K562 (cell line): ENCODE measurements around the gene PLEKHH3. TPM values are rescaled to one million over a fixed set of nuclear protein-coding genes. Genes with fewer than 3 reads are reported as not detected.

Experiments
- ARID1B ChIP-seq: fragments of 450-650 bp; IDR thresholded peaks from 2 replicates; pipeline ENCODE4 v1.6.1; 2016; ENCODE audit warnings: antibody characterized with exemption, mild to moderate bottlenecking, inconsistent platforms
- C11orf30 ChIP-seq: fragments of 450-650 bp; IDR thresholded peaks from 2 replicates; pipeline ENCODE4 v1.6.1; 2016; ENCODE audit warnings: low read depth, mild to moderate bottlenecking
- CREM ChIP-seq: IDR thresholded peaks from 2 replicates; pipeline ENCODE4 v1.6.1; 2014; ENCODE audit warnings: antibody characterized with exemption, low read depth
- EHMT2 ChIP-seq: fragments of 450-650 bp; IDR thresholded peaks from 2 replicates; pipeline ENCODE4 v1.6.1; 2018; ENCODE audit warnings: antibody characterized with exemption
- ERF ChIP-seq: fragments of 450-650 bp; formaldehyde crosslinking; IDR thresholded peaks from 2 replicates; pipeline ENCODE4 v1.4.0; 2020; ENCODE audit warnings: mild to moderate bottlenecking, mixed read lengths
- ESRRA ChIP-seq: fragments of 450-650 bp; IDR thresholded peaks from 2 replicates; pipeline ENCODE4 v1.6.1; 2014; ENCODE audit warnings: low read depth, mild to moderate bottlenecking, moderate library complexity, borderline replicate concordance
- HNRNPL ChIP-seq: fragments of 200-400 bp; formaldehyde crosslinking; IDR thresholded peaks from 2 replicates; pipeline ENCODE4 v1.6.1; 2017; ENCODE audit warnings: low read depth, mild to moderate bottlenecking, low read length
- JUNB ChIP-seq: fragments of 450-650 bp; formaldehyde crosslinking; conservative IDR thresholded peaks from 2 replicates; pipeline ENCODE4 v1.4.0; 2020; ENCODE audit warnings: mild to moderate bottlenecking
- KDM2B ChIP-seq: fragments of 250-450 bp; sonication (Bioruptor Pico); IDR thresholded peaks from 2 replicates; pipeline ENCODE4 v1.8.0; 2021; ENCODE audit warnings: mild to moderate bottlenecking, moderate library complexity
- MXI1 ChIP-seq: IDR thresholded peaks from 2 replicates; pipeline ENCODE4 v1.6.1; 2011; ENCODE audit warnings: low read depth, mild to moderate bottlenecking, improper control_type of control experiment, low read length
- NFATC3 ChIP-seq: fragments of 450-650 bp; IDR thresholded peaks from 2 replicates; pipeline ENCODE4 v1.6.1; 2017; ENCODE audit warnings: mild to moderate bottlenecking
- POU5F1 ChIP-seq: fragments of 150-350 bp; IDR thresholded peaks from 2 replicates; pipeline ENCODE4 v1.6.1; 2014; ENCODE audit warnings: borderline replicate concordance, low read length, low read depth, mild to moderate bottlenecking; ENCODE audit not compliant: partially characterized antibody
- PTRF ChIP-seq: fragments of 450-650 bp; IDR thresholded peaks from 2 replicates; pipeline ENCODE4 v1.6.1; 2016; ENCODE audit warnings: mild to moderate bottlenecking, missing genetic modification characterization, missing compliant biosample characterization
- RAD21 ChIP-seq, 2 experiments: fragments of 250-450 bp in 1 of 2; fragments of 450-650 bp in 1 of 2; sonication (Bioruptor Pico) in 1 of 2; formaldehyde crosslinking in 1 of 2; IDR thresholded peaks in 1 of 2; conservative IDR thresholded peaks in 1 of 2; 2 replicates each; pipeline versions ENCODE4 v1.4.0 to v1.8.0; 2020 to 2022; ENCODE audit warnings: mild to moderate bottlenecking in 2 of 2, moderate library complexity in 1 of 2
- SLC30A9 ChIP-seq: fragments of 250-450 bp; sonication (Bioruptor Pico); IDR thresholded peaks from 2 replicates; pipeline ENCODE4 v1.8.0; 2022; ENCODE audit warnings: mild to moderate bottlenecking, moderate library complexity
- SOX6 ChIP-seq: fragments of 450-650 bp; IDR thresholded peaks from 2 replicates; pipeline ENCODE4 v1.6.1; 2014; ENCODE audit warnings: mild to moderate bottlenecking
- THRAP3 ChIP-seq: fragments of 450-650 bp; IDR thresholded peaks from 2 replicates; pipeline ENCODE4 v1.6.1; 2016; ENCODE audit warnings: mild to moderate bottlenecking, inconsistent platforms, borderline replicate concordance
- ZNF449 ChIP-seq: fragments of 250-450 bp; sonication (Bioruptor Pico); IDR thresholded peaks from 2 replicates; pipeline ENCODE4 v1.8.0; 2022; ENCODE audit warnings: moderate library complexity, mild to moderate bottlenecking, inconsistent platforms
- polyA plus RNA-seq, 8 experiments: library from polyadenylated mRNA; depleted of rRNA in 4 of 8; stranded (reverse) in 5 of 8; unstranded in 3 of 8; fragments of >200 nt; fragmentation: Nextera tagmentation in 2 of 8; fragmentation: Illumina TruSeq in 1 of 8; extraction: Ambion mirVana in 2 of 8; extraction: Trizol in 1 of 8; gene quantifications; 2 replicates each; pipeline versions ENCODE4 v1.2.1 to v1.2.3, GENCODE V29; 2011 to 2014; ENCODE audit warnings: inconsistent platforms in 1 of 8, missing spikeins in 1 of 8
- total RNA-seq, 7 experiments: library from RNA; depleted of rRNA in 6 of 7; stranded (reverse); fragments of >200 nt in 6 of 7; fragmentation: Illumina TruSeq in 2 of 7; extraction: Trizol in 2 of 7; gene quantifications; 2 replicates each; pipeline versions ENCODE4 v1.2.1 to v1.2.3, GENCODE V29; 2011 to 2021; ENCODE audit warnings: low replicate concordance in 1 of 7
- TF ChIP-seq, protein P1 (sequence below): fragments of 450-650 bp; IDR thresholded peaks from 2 replicates; pipeline ENCODE4 v1.6.1; 2017; ENCODE audit warnings: antibody characterized with exemption
- TF ChIP-seq, protein P2 (sequence below): fragments of 450-650 bp; IDR thresholded peaks from 2 replicates; pipeline ENCODE4 v1.6.1; 2016; ENCODE audit warnings: missing biosample characterization, missing genetic modification characterization
- TF ChIP-seq, protein P3 (sequence below), 2 experiments: fragments of 200-800 bp in 1 of 2; sonication (Bioruptor generic) in 1 of 2; sonication (generic) in 1 of 2; formaldehyde crosslinking in 1 of 2; IDR thresholded peaks in 1 of 2; conservative IDR thresholded peaks in 1 of 2; 2 replicates each; pipeline versions ENCODE4 v1.5.0 to v1.6.1; 2016 to 2020; ENCODE audit warnings: missing compliant biosample characterization in 1 of 2, missing genetic modification characterization in 1 of 2, missing genetic modification reagents in 1 of 2

The PLEKHH3 gene
- total and polyA plus RNA-seq, 9 of the 15 experiments (the other 6 are each of a cell fraction or from before 2014, with no cell fraction given) = 0.58 to 34.5 (median 5.0) TPM

DNA sequence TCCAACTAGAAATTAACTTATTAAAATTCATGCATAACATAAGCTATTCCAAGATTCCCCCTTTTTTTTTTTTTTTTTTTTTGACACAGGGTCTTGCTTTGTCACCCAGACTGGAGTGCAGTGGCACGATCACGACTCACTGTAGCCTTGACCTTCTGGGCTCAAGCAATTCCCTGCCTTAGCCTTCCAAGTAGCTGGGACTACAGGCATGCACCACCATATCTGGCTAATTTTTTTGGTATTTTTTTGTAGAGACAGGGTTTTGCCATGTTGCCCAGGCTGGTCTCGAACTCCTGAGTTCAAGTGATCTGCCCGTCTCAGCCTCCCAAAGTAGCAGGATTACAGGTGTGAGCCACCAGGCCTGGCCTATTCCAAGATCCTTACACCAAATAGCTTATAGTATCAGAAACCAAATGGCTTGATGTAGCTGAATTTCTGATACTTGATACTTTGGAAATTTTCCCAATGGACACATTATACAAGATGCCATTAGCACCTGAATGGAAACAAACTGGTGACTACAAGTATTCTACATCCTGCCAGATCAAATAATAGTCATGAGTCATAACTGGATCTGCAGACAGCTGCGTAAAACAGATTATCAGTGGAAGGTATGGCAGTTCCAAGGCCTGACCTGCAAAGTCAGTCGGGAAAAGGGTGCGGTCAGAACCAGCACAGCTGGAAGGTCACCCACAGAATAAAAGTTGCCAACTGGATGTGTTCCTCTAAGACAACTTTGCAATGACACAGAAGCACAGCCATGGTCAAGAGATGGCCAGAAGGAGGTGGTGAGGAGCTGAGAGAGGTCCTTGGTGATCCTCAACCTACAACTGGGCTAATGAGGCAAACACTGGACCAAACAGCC lies 52.8 kb downstream of the PLEKHH3 start (continued):
- TF ChIP-seq ESRRA (peak; percentile 89), CREM (peak; percentile 67), PTRF (tag) (no peak), NFATC3 (peak; percentile 64; the same call in 1 of the 2 replicates), EHMT2 (peak; percentile 94), SLC30A9 (CRISPR knock-in tag) (no peak), ARID1B (peak; percentile 96), C11orf30 (peak; percentile 62), JUNB (CRISPR knock-in tag) (peak; percentile 58; the same call in 1 of the 2 replicates), RAD21 (CRISPR knock-in tag; conservative IDR thresholded peaks at IDR 0.05 in 1 of 2, IDR thresholded peaks at IDR 0.05 in 1 of 2) (peak; percentile 20 to 62; a peak in 2 of 4 replicates), HNRNPL (no peak), KDM2B (CRISPR knock-in tag) (0 out of 2 replicates have a peak, but pooled peaks have one; percentile 37), ZNF449 (CRISPR knock-in tag) (no peak), POU5F1 (no peak), ERF (CRISPR knock-in tag) (no peak), MXI1 (peak; percentile 37; the same call in 1 of the 2 replicates), THRAP3 (no peak), SOX6 (peak; percentile 89)
- TF ChIP-seq, protein P1, sequence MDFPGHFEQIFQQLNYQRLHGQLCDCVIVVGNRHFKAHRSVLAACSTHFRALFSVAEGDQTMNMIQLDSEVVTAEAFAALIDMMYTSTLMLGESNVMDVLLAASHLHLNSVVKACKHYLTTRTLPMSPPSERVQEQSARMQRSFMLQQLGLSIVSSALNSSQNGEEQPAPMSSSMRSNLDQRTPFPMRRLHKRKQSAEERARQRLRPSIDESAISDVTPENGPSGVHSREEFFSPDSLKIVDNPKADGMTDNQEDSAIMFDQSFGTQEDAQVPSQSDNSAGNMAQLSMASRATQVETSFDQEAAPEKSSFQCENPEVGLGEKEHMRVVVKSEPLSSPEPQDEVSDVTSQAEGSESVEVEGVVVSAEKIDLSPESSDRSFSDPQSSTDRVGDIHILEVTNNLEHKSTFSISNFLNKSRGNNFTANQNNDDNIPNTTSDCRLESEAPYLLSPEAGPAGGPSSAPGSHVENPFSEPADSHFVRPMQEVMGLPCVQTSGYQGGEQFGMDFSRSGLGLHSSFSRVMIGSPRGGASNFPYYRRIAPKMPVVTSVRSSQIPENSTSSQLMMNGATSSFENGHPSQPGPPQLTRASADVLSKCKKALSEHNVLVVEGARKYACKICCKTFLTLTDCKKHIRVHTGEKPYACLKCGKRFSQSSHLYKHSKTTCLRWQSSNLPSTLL = no peak
- TF ChIP-seq, protein P2, sequence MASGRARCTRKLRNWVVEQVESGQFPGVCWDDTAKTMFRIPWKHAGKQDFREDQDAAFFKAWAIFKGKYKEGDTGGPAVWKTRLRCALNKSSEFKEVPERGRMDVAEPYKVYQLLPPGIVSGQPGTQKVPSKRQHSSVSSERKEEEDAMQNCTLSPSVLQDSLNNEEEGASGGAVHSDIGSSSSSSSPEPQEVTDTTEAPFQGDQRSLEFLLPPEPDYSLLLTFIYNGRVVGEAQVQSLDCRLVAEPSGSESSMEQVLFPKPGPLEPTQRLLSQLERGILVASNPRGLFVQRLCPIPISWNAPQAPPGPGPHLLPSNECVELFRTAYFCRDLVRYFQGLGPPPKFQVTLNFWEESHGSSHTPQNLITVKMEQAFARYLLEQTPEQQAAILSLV = no peak
- TF ChIP-seq, protein P3, sequence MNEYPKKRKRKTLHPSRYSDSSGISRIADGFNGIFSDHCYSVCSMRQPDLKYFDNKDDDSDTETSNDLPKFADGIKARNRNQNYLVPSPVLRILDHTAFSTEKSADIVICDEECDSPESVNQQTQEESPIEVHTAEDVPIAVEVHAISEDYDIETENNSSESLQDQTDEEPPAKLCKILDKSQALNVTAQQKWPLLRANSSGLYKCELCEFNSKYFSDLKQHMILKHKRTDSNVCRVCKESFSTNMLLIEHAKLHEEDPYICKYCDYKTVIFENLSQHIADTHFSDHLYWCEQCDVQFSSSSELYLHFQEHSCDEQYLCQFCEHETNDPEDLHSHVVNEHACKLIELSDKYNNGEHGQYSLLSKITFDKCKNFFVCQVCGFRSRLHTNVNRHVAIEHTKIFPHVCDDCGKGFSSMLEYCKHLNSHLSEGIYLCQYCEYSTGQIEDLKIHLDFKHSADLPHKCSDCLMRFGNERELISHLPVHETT (CRISPR knock-in tag; conservative IDR thresholded peaks at IDR 0.05 in 1 of 2, IDR thresholded peaks at IDR 0.05 in 1 of 2) = peak in 1 of 2 experiments; percentile 28; a peak in 1 of 4 replicates
